Activated CD8-positive, alpha-beta T cell treated with anti-CD3 and anti-CD28 coated beads, Interleukin-2, amount 10 ng/mL, durations not matched to agents 7 days and 5 days (primary cell): ENCODE results near the gene MIPOL1. TPM values are rescaled to one million over a fixed set of nuclear protein-coding genes. Genes with fewer than 3 reads are reported as not detected.
"Not testable (repeated sequence)": the region's sequence is repeated elsewhere in the genome, so short reads cannot be mapped to it uniquely, and the experiment has no call there.

Experiments
- ATAC-seq: fragments of 150-1000 bp; cut with Tn5 transposase; one replicate; pipeline ENCODE4 v1.10.0; 2021; ENCODE audit warnings: moderate library complexity
- CTCF ChIA-PET: fragments of 350-600 bp; sonication (Branson Sonifier 250); formaldehyde crosslinking; loops from one replicate; lab custom pipeline; 2021; ENCODE audit warnings: antibody characterized with exemption; lab: Charles Lee
- POLR2A ChIA-PET: fragments of 350-600 bp; sonication (Branson Sonifier 250); formaldehyde crosslinking; loops from one replicate; lab custom pipeline; 2021; ENCODE audit warnings: antibody characterized with exemption; lab: Charles Lee
- DNase-seq: peaks from one replicate; pipeline ENCODE4 v3.0.0-alpha.2; 2020
- H3K27ac Mint-ChIP-seq: one replicate; pipeline ENCODE4 v1.8.0; 2021; ENCODE audit warnings: mild to moderate bottlenecking, mixed read lengths
- H3K27me3 Mint-ChIP-seq: one replicate; pipeline ENCODE4 v1.8.0; 2021; ENCODE audit warnings: low read depth, mixed read lengths
- H3K36me3 Mint-ChIP-seq: one replicate; pipeline ENCODE4 v1.8.0; 2021; ENCODE audit warnings: low read depth, mixed read lengths
- H3K4me1 Mint-ChIP-seq: one replicate; pipeline ENCODE4 v1.8.0; 2021; ENCODE audit warnings: low read depth, mixed read lengths
- H3K4me3 Mint-ChIP-seq: one replicate; pipeline ENCODE4 v1.8.0; 2021; ENCODE audit warnings: mild to moderate bottlenecking, mixed read lengths
- H3K9me3 Mint-ChIP-seq: one replicate; pipeline ENCODE4 v1.8.0; 2022; ENCODE audit warnings: mixed read lengths; ENCODE audit not compliant: insufficient read depth
- total RNA-seq, 2 experiments: library from RNA; stranded (reverse); gene quantifications; one replicate each; pipeline ENCODE4 v1.2.3, GENCODE V29; 2021

Gene MIPOL1
- total RNA-seq, 2 experiments from 2014 or later = not detected

DNA sequence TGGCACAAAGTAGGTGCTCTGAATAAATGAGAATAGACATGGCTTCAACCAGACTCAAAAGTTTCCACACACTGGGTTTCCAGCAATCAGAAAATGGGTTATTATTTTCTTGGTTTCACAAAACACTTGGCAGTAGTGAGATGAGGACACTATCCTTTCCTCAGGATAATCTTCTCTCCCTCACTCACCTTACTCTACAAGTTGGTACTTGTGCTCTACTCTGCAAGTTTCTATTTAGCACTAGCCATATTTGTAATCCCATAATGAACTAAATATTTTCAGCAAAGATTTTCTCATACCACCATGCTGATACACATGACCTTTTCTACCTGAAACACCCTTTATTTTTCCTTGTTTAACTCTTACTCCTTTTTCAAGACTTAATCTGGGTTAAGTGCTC is 259.6 kb downstream of the MIPOL1 start:
- H3K36me3 Mint-ChIP-seq = no peaks in the 10 kb centered on the region

GRCh38 chr14:37462426-37462825 is 264.7 kb downstream of the MIPOL1 start:
- H3K9me3 Mint-ChIP-seq = peaks cover 24% of the 10 kb centered on the region

More for the DNA sequence above, 259.6 kb downstream of the MIPOL1 start:
- Mint-ChIP-seq H3K27me3 (no peaks in the 10 kb centered on the region), H3K4me1 (no peaks in the 10 kb centered on the region), H3K4me3 (no peak overlapping the region), H3K27ac (no peak overlapping the region), H3K9me3 (peaks cover under 1% of the 10 kb centered on the region)
- DNase-seq = no peak
- ATAC-seq = no peak
- CTCF ChIA-PET = no interaction called here
- POLR2A ChIA-PET = no interaction called here

GRCh38 chr14:37464192-37464858 is 266.6 kb downstream of the MIPOL1 start:
- Mint-ChIP-seq H3K36me3 (no peaks in the 10 kb centered on the region), H3K27ac (no peak overlapping the region), H3K4me3 (no peak overlapping the region), H3K9me3 (peaks cover 24% of the 10 kb centered on the region), H3K4me1 (no peaks in the 10 kb centered on the region), H3K27me3 (no peaks in the 10 kb centered on the region)
- no peak for DNase-seq
- POLR2A ChIA-PET = no interaction called here
- ATAC-seq = no peak
- CTCF ChIA-PET = no interaction called here

More at GRCh38 chr14:37462426-37462825, 264.7 kb downstream of the MIPOL1 start:
- CTCF ChIA-PET, H3K27ac Mint-ChIP-seq, DNase-seq, H3K4me1 Mint-ChIP-seq, ATAC-seq, H3K36me3 Mint-ChIP-seq, H3K27me3 Mint-ChIP-seq, H3K4me3 Mint-ChIP-seq, POLR2A ChIA-PET: not testable (repeated sequence)

- CTCF ChIA-PET = no interaction called here
- no peak overlapping the region for H3K27ac Mint-ChIP-seq
- H3K4me1 Mint-ChIP-seq = no peaks in the 10 kb centered on the region
- no peak overlapping the region for H3K4me3 Mint-ChIP-seq
- peaks cover 24% of the 10 kb centered on the region for H3K9me3 Mint-ChIP-seq
- DNase-seq (no peak), ATAC-seq (no peak)
- no peaks in the 10 kb centered on the region for H3K36me3 Mint-ChIP-seq
- no peaks in the 10 kb centered on the region for H3K27me3 Mint-ChIP-seq
- POLR2A ChIA-PET = no interaction called here
Measured at GRCh38 chr14:37466003-37466622, 268.4 kb downstream of the MIPOL1 start.

DNA sequence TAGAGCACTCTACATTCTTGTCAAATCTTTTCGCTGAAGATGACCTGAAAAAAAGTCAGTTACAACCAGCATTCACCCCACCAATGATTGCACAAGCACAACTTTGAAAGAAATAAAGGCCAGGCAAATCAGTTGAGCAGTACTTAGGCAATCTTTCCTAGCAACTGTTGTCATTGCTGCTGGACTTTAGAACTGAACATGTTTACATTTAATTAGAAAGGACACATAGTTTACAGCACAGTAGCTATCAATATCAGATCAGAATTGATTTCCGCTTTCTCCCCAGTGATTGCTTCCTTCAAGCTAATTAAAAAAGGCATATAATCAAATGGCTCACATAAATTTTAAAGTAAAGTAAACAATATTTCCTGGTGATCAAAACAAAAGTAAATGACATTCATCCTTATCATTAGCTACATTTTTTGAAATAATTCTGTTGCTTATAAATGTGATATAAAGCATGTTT is 268.9 kb downstream of the MIPOL1 start:
- no peaks in the 10 kb centered on the region for H3K27me3 Mint-ChIP-seq
- DNase-seq (no peak), ATAC-seq (no peak)
- CTCF ChIA-PET = no interaction called here
- H3K4me3 Mint-ChIP-seq = no peak overlapping the region
- peaks cover 24% of the 10 kb centered on the region for H3K9me3 Mint-ChIP-seq
- POLR2A ChIA-PET = no interaction called here
- H3K4me1 Mint-ChIP-seq = no peaks in the 10 kb centered on the region
- no peak overlapping the region for H3K27ac Mint-ChIP-seq
- H3K36me3 Mint-ChIP-seq = no peaks in the 10 kb centered on the region

DNA sequence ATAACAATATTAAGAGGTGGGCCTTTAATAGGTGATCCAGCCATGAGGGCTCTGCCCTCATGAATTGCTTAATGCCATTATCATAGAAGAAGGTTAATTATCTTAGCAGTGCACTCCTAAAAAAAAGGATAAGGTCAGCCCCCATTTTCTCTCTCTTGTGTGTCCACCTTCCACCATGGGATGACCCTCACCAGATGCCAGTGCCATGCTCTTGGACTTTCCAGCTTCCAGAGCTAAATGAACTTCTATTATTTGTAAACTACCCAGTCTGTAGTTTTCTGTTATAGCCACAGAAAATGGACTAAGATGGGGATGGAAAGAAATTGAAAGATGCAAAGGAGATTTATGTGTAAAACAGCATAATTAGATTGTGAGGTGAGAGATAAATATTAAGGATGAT is 271.9 kb downstream of the MIPOL1 start:
- ChIA-PET CTCF (no interaction called here), POLR2A (no interaction called here)
- Mint-ChIP-seq H3K27me3 (no peaks in the 10 kb centered on the region), H3K4me3 (no peak overlapping the region), H3K4me1 (no peaks in the 10 kb centered on the region), H3K9me3 (peaks cover 7% of the 10 kb centered on the region), H3K36me3 (no peaks in the 10 kb centered on the region), H3K27ac (no peak overlapping the region)
- no peak for DNase-seq
- ATAC-seq = no peak

- H3K27ac Mint-ChIP-seq = no peak overlapping the region
- POLR2A ChIA-PET = no interaction called here
Measured at GRCh38 chr14:37470251-37470650, 272.5 kb downstream of the MIPOL1 start.

DNA sequence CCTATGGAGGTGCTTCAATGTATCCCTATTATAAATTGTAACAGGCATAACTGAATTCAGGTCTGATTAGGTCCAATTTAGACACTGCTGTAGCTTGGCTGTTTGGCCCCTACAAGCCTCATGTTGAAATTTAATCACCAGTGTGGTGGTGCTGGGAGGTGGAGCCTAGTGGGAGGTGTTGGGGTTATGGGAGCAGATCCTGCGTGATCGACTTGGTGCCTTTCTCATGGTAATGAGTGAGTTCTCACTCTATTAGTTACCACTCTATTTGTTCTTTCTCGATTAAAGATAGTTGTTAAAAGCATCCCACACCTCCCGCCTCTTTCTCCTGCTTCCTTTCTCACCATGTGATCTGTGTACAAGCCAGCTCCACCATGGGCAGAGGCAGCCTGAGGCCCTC is 275.2 kb downstream of the MIPOL1 start:
- no peaks in the 10 kb centered on the region for H3K27me3 Mint-ChIP-seq
- no peaks in the 10 kb centered on the region for H3K36me3 Mint-ChIP-seq
- no peak overlapping the region for H3K27ac Mint-ChIP-seq
- ChIA-PET CTCF (no interaction called here), POLR2A (no interaction called here)
- H3K4me1 Mint-ChIP-seq = no peaks in the 10 kb centered on the region
- DNase-seq (no peak), ATAC-seq (no peak)
- H3K4me3 Mint-ChIP-seq = no peak overlapping the region
- H3K9me3 Mint-ChIP-seq = peaks cover 5% of the 10 kb centered on the region

More at GRCh38 chr14:37470251-37470650, 272.5 kb downstream of the MIPOL1 start:
- H3K36me3 Mint-ChIP-seq = no peaks in the 10 kb centered on the region
- DNase-seq (no peak), ATAC-seq (no peak)
- H3K27me3 Mint-ChIP-seq = no peaks in the 10 kb centered on the region
- peaks cover 2% of the 10 kb centered on the region for H3K9me3 Mint-ChIP-seq
- CTCF ChIA-PET = no interaction called here
- no peaks in the 10 kb centered on the region for H3K4me1 Mint-ChIP-seq
- no peak overlapping the region for H3K4me3 Mint-ChIP-seq

- peaks cover 5% of the 10 kb centered on the region for H3K9me3 Mint-ChIP-seq
- no peaks in the 10 kb centered on the region for H3K4me1 Mint-ChIP-seq
- ChIA-PET CTCF (no interaction called here), POLR2A (no interaction called here)
- H3K4me3 Mint-ChIP-seq = no peak overlapping the region
- H3K27ac Mint-ChIP-seq = no peak overlapping the region
- no peak for DNase-seq
- H3K27me3 Mint-ChIP-seq = no peaks in the 10 kb centered on the region
- ATAC-seq = no peak
- no peaks in the 10 kb centered on the region for H3K36me3 Mint-ChIP-seq
Measured at GRCh38 chr14:37474191-37474590, 276.5 kb downstream of the MIPOL1 start.

- H3K9me3 Mint-ChIP-seq = peaks cover 10% of the 10 kb centered on the region
- DNase-seq (no peak), ATAC-seq (no peak)
- no peaks in the 10 kb centered on the region for H3K27me3 Mint-ChIP-seq
- ChIA-PET CTCF (no interaction called here), POLR2A (no interaction called here)
- no peaks in the 10 kb centered on the region for H3K4me1 Mint-ChIP-seq
- no peaks in the 10 kb centered on the region for H3K36me3 Mint-ChIP-seq
- H3K27ac Mint-ChIP-seq = no peak overlapping the region
- no peak overlapping the region for H3K4me3 Mint-ChIP-seq
Measured at GRCh38 chr14:37480446-37481290, 282.9 kb downstream of the MIPOL1 start.

DNA sequence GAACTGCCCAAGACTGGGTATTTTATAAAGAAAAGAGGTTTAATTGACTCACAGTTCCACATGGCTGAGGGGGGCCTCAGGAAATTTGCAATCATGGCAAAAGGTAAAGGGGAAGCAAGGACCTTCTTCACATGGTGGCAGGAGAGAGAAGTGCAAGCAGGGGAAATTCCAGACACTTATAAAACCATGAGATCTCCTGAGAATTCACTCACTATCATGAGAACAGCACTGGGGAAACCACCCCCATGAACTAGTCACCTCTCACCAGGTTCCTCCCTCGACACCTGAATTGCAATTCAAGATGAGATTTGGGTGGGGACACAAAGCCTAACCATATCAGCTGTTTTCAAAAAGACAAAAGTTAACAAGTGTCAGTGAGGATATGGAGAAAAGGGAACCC is 284.7 kb downstream of the MIPOL1 start:
- ChIA-PET POLR2A (no interaction called here), CTCF (no interaction called here)
- no peak overlapping the region for H3K27ac Mint-ChIP-seq
- H3K27me3 Mint-ChIP-seq = no peaks in the 10 kb centered on the region
- no peaks in the 10 kb centered on the region for H3K36me3 Mint-ChIP-seq
- no peaks in the 10 kb centered on the region for H3K4me1 Mint-ChIP-seq
- DNase-seq = no peak
- H3K4me3 Mint-ChIP-seq = no peak overlapping the region
- no peak for ATAC-seq
- H3K9me3 Mint-ChIP-seq = peaks cover 10% of the 10 kb centered on the region

GRCh38 chr14:37483672-37484071 is 285.9 kb downstream of the MIPOL1 start:
- DNase-seq = no peak
- Mint-ChIP-seq H3K27ac (no peak overlapping the region), H3K27me3 (no peaks in the 10 kb centered on the region), H3K4me3 (no peak overlapping the region), H3K9me3 (peaks cover 10% of the 10 kb centered on the region), H3K36me3 (no peaks in the 10 kb centered on the region), H3K4me1 (no peaks in the 10 kb centered on the region)
- ChIA-PET CTCF (no interaction called here), POLR2A (no interaction called here)
- no peak for ATAC-seq
